ENCODE data around the gene TBC1D14. TPM values are rescaled to one million over a fixed set of nuclear protein-coding genes. Genes with fewer than 3 reads are reported as not detected.

TBC1D14 gene
- polyA plus RNA-seq, 1 of the 3 experiments (the other 2 are of a cell fraction): 39.5 TPM

DNA sequence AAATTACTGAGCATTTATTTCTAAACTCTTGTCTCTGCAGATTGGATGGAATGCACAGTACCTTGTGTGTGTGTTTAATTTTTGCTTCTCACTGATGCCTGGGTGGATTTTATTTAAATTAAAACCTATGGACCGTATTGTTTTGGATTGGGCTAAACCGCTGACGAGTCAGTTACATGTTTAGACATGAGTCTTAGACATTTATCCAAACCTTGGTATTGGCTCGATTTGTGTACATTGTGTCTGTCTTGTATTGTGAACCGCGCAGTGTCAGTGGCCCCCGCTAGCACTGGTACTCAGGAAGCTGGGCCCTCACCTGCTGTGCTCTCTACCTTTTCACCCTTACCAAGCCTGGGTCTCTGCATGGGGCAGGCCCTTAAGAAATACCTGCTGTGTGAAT lies 92.7 kb downstream of the TBC1D14 start (continued):
- no peak for TF ChIP-seq FOXM1 (IDR thresholded peaks at IDR 0.05; ENCODE audit: low read depth)
- no peak for TF ChIP-seq RFX5 (IDR thresholded peaks at IDR 0.05; ENCODE audit: low read length)
- TF ChIP-seq, protein P1, sequence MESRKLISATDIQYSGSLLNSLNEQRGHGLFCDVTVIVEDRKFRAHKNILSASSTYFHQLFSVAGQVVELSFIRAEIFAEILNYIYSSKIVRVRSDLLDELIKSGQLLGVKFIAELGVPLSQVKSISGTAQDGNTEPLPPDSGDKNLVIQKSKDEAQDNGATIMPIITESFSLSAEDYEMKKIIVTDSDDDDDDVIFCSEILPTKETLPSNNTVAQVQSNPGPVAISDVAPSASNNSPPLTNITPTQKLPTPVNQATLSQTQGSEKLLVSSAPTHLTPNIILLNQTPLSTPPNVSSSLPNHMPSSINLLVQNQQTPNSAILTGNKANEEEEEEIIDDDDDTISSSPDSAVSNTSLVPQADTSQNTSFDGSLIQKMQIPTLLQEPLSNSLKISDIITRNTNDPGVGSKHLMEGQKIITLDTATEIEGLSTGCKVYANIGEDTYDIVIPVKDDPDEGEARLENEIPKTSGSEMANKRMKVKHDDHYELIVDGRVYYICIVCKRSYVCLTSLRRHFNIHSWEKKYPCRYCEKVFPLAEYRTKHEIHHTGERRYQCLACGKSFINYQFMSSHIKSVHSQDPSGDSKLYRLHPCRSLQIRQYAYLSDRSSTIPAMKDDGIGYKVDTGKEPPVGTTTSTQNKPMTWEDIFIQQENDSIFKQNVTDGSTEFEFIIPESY (IDR thresholded peaks at IDR 0.05; ENCODE audit: borderline replicate concordance, low read depth): no peak
- TF ChIP-seq GABPA (IDR thresholded peaks at IDR 0.05; ENCODE audit: low read depth): no peak

DNA sequence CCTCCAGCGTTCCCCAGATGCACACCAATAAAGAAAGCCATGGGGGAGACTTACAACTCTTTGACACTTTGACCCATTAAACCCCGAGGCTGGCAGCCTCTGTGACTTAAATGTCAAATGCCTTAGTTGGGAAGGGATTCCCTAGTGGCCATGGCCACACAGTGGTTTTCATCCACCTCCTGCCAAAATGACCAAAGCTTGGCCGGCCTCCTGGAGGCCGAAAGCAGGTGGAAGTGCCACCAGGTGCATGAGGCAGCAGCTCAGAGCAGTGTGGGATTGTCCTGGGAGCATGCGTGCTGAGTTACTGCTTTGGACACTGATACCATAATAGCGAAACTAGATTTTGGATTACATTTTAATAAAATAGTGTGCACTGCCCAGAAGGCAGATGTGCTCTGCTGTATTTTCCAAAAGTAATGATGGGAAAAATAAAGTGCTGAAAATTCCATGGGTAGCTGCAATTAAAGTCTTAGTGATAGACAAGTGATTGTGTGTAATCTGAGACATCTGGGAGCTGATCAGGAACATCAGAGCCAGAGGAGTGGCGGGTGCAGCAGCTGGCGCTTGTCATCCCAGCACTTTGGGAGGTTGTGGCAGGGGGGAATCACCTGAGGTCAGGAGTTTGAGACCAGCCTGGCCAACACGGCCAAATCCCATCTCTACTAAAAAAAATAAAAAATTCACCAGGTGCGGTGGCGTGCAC lies 93.7 kb downstream of the TBC1D14 start:
- H3K79me2 ChIP-seq (ENCODE audit: insufficient read depth): peaks cover 3% of the 10 kb centered on the region; the same call in 1 of the 2 replicates
- H3K9ac ChIP-seq: no peak overlapping the region
- H3K9me2 ChIP-seq: no peaks in the 10 kb centered on the region
- H3K4me2 ChIP-seq: no peak overlapping the region
- H3K27me3 ChIP-seq (ENCODE audit: insufficient read depth): no peaks in the 10 kb centered on the region
- peaks cover 15 to 59% of the 10 kb centered on the region in 2 experiments for H3K36me3 ChIP-seq (replicated peaks in 1 of 2; ENCODE audit: control insufficient read depth in 1 of 2, insufficient read depth in 2 of 2, low read length in 1 of 2)
- no peaks in the 10 kb centered on the region for H3K4me1 ChIP-seq (ENCODE audit: control insufficient read depth in 1 of 2, insufficient read depth in 2 of 2, low read depth in 1 of 2, low read length in 1 of 2)
- DNase-seq: no peak
- no peak overlapping the region for H3K4me3 ChIP-seq (ENCODE audit: low read depth in 2 of 2, low read length in 1 of 2)
- no peak overlapping the region for H3K27ac ChIP-seq (ENCODE audit: low read depth in 2 of 2, low read length in 1 of 2)
- ChIA-PET POLR2A (no interaction called here), CTCF (no interaction called here)
- H3F3A ChIP-seq (replicated peaks; ENCODE audit: insufficient read depth): no peaks in the 10 kb centered on the region
- WGBS (ENCODE audit: low lambda C conversion rate): 84% methylated on average over 11 of the region's 11 CpGs
- no peaks in the 10 kb centered on the region for H4K20me1 ChIP-seq (ENCODE audit: insufficient read depth)
- H3K9me3 ChIP-seq: no peaks in the 10 kb centered on the region
- no peak overlapping the region for H2AFZ ChIP-seq (ENCODE audit: low read depth)
- TF ChIP-seq TCF12 (IDR thresholded peaks at IDR 0.05): no peak
- TF ChIP-seq SMC3 (IDR thresholded peaks at IDR 0.05; ENCODE audit: low read depth, low read length): no peak
- TF ChIP-seq, protein P2, sequence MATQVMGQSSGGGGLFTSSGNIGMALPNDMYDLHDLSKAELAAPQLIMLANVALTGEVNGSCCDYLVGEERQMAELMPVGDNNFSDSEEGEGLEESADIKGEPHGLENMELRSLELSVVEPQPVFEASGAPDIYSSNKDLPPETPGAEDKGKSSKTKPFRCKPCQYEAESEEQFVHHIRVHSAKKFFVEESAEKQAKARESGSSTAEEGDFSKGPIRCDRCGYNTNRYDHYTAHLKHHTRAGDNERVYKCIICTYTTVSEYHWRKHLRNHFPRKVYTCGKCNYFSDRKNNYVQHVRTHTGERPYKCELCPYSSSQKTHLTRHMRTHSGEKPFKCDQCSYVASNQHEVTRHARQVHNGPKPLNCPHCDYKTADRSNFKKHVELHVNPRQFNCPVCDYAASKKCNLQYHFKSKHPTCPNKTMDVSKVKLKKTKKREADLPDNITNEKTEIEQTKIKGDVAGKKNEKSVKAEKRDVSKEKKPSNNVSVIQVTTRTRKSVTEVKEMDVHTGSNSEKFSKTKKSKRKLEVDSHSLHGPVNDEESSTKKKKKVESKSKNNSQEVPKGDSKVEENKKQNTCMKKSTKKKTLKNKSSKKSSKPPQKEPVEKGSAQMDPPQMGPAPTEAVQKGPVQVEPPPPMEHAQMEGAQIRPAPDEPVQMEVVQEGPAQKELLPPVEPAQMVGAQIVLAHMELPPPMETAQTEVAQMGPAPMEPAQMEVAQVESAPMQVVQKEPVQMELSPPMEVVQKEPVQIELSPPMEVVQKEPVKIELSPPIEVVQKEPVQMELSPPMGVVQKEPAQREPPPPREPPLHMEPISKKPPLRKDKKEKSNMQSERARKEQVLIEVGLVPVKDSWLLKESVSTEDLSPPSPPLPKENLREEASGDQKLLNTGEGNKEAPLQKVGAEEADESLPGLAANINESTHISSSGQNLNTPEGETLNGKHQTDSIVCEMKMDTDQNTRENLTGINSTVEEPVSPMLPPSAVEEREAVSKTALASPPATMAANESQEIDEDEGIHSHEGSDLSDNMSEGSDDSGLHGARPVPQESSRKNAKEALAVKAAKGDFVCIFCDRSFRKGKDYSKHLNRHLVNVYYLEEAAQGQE (IDR thresholded peaks at IDR 0.05; ENCODE audit: low read depth, low read length): no peak
- TF ChIP-seq NRF1 (IDR thresholded peaks at IDR 0.05; ENCODE audit: low read depth, low read length): no peak
- no peak for TF ChIP-seq RCOR1 (IDR thresholded peaks at IDR 0.05; ENCODE audit: low read length)

DNA sequence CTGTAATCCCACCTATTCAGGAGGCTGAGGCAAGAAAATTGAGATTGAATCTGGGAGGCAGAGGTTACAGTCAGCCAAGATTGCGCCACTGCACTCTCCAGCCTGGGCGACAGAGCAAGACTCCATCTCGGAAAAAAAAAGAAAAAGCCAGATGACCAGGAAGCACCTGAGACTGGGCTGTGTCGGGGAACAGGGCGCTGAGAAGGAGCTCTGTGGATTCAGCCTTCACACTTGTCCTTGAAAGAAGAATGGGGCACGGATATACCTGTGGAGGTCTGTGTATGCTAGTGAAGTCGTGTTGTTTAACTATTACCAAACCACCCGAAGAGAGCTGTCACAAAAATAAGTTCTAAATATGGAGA lies 94.2 kb downstream of the TBC1D14 start:
- no peak overlapping the region for H2AFZ ChIP-seq (ENCODE audit: low read depth)
- no peaks in the 10 kb centered on the region for H3F3A ChIP-seq (replicated peaks; ENCODE audit: insufficient read depth)
- H3K4me1 ChIP-seq (ENCODE audit: control insufficient read depth in 1 of 2, insufficient read depth in 2 of 2, low read depth in 1 of 2, low read length in 1 of 2): no peaks in the 10 kb centered on the region
- no peaks in the 10 kb centered on the region for H3K27me3 ChIP-seq (ENCODE audit: insufficient read depth)
- no peak for DNase-seq
- ChIA-PET POLR2A (no interaction called here), CTCF (interaction anchor here (1.1 kb wide), 1 partner anchor 29 kb away, joined by 3 read pairs; no protein-coding TSS in a partner anchor)
- WGBS (ENCODE audit: low lambda C conversion rate): over 99% methylated on average over 8 of the region's 8 CpGs
- H4K20me1 ChIP-seq (ENCODE audit: insufficient read depth): no peaks in the 10 kb centered on the region
- H3K4me2 ChIP-seq: no peak overlapping the region
- no peaks in the 10 kb centered on the region for H3K9me3 ChIP-seq
- no peaks in the 10 kb centered on the region for H3K9me2 ChIP-seq
- H3K9ac ChIP-seq: no peak overlapping the region
- no peak overlapping the region for H3K27ac ChIP-seq (ENCODE audit: low read depth in 2 of 2, low read length in 1 of 2)
- H3K36me3 ChIP-seq (replicated peaks in 1 of 2; ENCODE audit: control insufficient read depth in 1 of 2, insufficient read depth in 2 of 2, low read length in 1 of 2): peaks cover 20 to 61% of the 10 kb centered on the region in 2 experiments
- no peak overlapping the region for H3K4me3 ChIP-seq (ENCODE audit: low read depth in 2 of 2, low read length in 1 of 2)
- H3K79me2 ChIP-seq (ENCODE audit: insufficient read depth): peaks cover 3% of the 10 kb centered on the region; the same call in 1 of the 2 replicates
- TF ChIP-seq, protein P2 (IDR thresholded peaks at IDR 0.05; ENCODE audit: low read depth, low read length): no peak
- TF ChIP-seq, protein P1 (IDR thresholded peaks at IDR 0.05; ENCODE audit: borderline replicate concordance, low read depth): no peak
- TF ChIP-seq FOXJ3 (CRISPR knock-in tag; IDR thresholded peaks at IDR 0.05) (no peak), YY1 (IDR thresholded peaks at IDR 0.05; ENCODE audit: low read depth) (no peak)
- TF ChIP-seq, protein P3, sequence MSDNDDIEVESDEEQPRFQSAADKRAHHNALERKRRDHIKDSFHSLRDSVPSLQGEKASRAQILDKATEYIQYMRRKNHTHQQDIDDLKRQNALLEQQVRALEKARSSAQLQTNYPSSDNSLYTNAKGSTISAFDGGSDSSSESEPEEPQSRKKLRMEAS (IDR thresholded peaks at IDR 0.05; ENCODE audit: low read depth): no peak
